ENCODE results near the gene GCSAM. TPM values are rescaled to one million over a fixed set of nuclear protein-coding genes. Genes with fewer than 3 reads are reported as not detected.

Gene GCSAM
- total RNA-seq, 2 donors from 2014 or later = 0.12 TPM; not detected in 1

DNA sequence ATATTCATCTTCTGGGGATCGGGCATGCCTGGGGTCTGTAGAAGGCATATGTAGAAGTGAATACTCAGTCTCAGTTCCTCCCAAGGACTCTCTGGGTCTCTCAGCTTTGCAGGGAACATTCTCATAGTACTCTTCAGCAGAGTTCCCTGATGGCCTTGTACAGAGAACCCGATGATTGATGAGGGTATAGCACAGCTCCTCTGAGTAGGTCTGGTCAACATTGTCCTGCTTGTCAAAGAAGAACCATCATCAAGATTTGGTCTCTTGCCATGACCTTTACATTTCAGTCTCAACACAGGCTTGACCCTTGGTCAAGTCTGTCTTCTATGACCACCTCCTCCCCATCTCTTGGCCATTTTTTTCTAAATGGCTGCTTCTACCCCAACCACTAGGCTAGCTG, 9.5 kb downstream of the GCSAM start:
- H3K9me3 ChIP-seq = no peaks in the 10 kb centered on the region

GRCh38 chr3:112122870-112123269, 10.2 kb downstream of the GCSAM start:
- H3K36me3 ChIP-seq = no peaks in the 10 kb centered on the region
- no peaks in the 10 kb centered on the region for H3K27me3 ChIP-seq
- no peak for DNase-seq (ENCODE audit: low spot score)
- peaks cover 0 to 16% of the 10 kb centered on the region in 2 donors for H3K4me1 ChIP-seq
- no peak overlapping the region for H3K27ac ChIP-seq
- H3K4me3 ChIP-seq = no peak overlapping the region
- no peak for TF ChIP-seq CTCF (IDR thresholded peaks at IDR 0.05)
- no peaks in the 10 kb centered on the region for H3K9me3 ChIP-seq

More for the DNA sequence above, 9.5 kb downstream of the GCSAM start:
- no peak overlapping the region for H3K27ac ChIP-seq
- peaks cover 0 to 17% of the 10 kb centered on the region in 2 donors for H3K4me1 ChIP-seq
- no peaks in the 10 kb centered on the region for H3K36me3 ChIP-seq
- TF ChIP-seq CTCF (IDR thresholded peaks at IDR 0.05) = no peak
- no peak overlapping the region for H3K4me3 ChIP-seq
- no peak for DNase-seq (ENCODE audit: low spot score)
- no peaks in the 10 kb centered on the region for H3K27me3 ChIP-seq

GRCh38 chr3:112121577-112122547, 11.2 kb downstream of the GCSAM start:
- DNase-seq (ENCODE audit: low spot score) = no peak
- Histone ChIP-seq H3K36me3 (no peaks in the 10 kb centered on the region), H3K9me3 (no peaks in the 10 kb centered on the region), H3K4me3 (no peak overlapping the region), H3K27ac (no peak overlapping the region), H3K4me1 (peaks cover 0 to 6% of the 10 kb centered on the region in 2 donors), H3K27me3 (no peaks in the 10 kb centered on the region)
- TF ChIP-seq CTCF (IDR thresholded peaks at IDR 0.05) = no peak

DNA sequence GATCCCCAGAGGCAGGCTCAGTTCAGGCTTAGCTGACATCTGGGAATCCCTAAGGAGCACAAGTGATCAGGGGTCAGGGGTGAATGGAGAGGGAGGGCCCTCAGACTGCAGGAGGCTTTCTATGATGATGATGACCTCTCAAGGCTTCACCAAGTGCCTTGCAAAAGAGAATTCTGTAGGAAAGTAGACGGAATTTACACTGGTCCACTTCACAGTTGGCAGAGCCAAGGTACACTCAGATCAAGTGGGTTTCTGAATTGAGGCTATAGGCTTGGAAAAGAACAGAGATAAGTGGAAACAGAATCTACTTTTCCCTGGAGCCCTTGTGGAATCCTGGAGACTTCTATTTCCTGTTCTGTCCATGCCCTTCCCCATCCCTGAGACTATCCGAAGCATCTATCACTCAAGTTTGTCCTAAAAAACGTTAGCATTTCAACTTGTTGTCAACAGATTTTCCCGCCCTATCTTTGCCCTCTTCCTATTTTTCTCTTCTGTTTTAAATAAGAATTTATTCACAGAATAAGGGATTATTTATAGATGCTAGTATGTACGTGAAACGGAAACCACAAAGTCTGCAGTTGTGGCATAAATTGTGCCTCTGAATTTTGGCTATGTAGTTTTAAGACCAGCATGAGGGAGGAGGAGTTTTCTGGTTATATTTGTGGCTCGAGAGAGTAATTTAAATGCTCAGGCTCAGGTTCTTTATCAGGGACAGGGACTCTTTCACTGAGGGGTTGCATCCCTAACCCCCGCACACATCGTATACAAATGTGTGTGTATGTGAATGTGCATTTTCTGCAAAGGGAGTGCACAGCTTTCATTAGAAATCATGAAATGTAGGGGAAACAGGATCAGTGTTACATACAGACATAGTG, 12.8 kb downstream of the GCSAM start:
- TF ChIP-seq CTCF (IDR thresholded peaks at IDR 0.05) = no peak
- no peak for DNase-seq (ENCODE audit: low spot score)
- no peak overlapping the region for H3K4me3 ChIP-seq
- H3K9me3 ChIP-seq = no peaks in the 10 kb centered on the region
- peaks cover 0 to 10% of the 10 kb centered on the region in 2 donors for H3K4me1 ChIP-seq
- H3K36me3 ChIP-seq = no peaks in the 10 kb centered on the region
- no peak overlapping the region for H3K27ac ChIP-seq
- H3K27me3 ChIP-seq = no peaks in the 10 kb centered on the region

- H3K4me3 ChIP-seq = no peak overlapping the region
- H3K27me3 ChIP-seq = no peaks in the 10 kb centered on the region
- H3K4me1 ChIP-seq = peaks cover 0 to 10% of the 10 kb centered on the region in 2 donors
- TF ChIP-seq CTCF (IDR thresholded peaks at IDR 0.05) = no peak
- DNase-seq (ENCODE audit: low spot score) = no peak
- no peak overlapping the region for H3K27ac ChIP-seq
- no peaks in the 10 kb centered on the region for H3K36me3 ChIP-seq
- no peaks in the 10 kb centered on the region for H3K9me3 ChIP-seq
These were observed 15.0 kb downstream of the GCSAM start for GRCh38 chr3:112117841-112118571.
